Ovary (tissue), 3 donors: ENCODE results near the gene SF3B1.

Source experiments
- EP300 ChIP-seq: sonication (generic); formaldehyde crosslinking; IDR thresholded peaks from one replicate; pipeline ENCODE4 v1.6.1; 2017; ENCODE audit warnings: antibody characterized with exemption
- POLR2A ChIP-seq: fragments of 450-650 bp; IDR thresholded peaks from one replicate; pipeline ENCODE4 v1.6.1; 2017; ENCODE audit warnings: antibody characterized with exemption, mild to moderate bottlenecking, moderate library complexity
- TF ChIP-seq, protein P1 (sequence below), 3 donors: fragments of 450-650 bp in 2 of 3; fragments of 200-600 bp in 1 of 3; IDR thresholded peaks; one replicate each; pipeline versions ENCODE4 v1.5.1 to v1.8.0; 2016 to 2022; ENCODE audit warnings: antibody characterized with exemption in 3 of 3, mild to moderate bottlenecking in 1 of 3
- donor health status: DM: no; HTN: no; CAD: no.

DNA sequence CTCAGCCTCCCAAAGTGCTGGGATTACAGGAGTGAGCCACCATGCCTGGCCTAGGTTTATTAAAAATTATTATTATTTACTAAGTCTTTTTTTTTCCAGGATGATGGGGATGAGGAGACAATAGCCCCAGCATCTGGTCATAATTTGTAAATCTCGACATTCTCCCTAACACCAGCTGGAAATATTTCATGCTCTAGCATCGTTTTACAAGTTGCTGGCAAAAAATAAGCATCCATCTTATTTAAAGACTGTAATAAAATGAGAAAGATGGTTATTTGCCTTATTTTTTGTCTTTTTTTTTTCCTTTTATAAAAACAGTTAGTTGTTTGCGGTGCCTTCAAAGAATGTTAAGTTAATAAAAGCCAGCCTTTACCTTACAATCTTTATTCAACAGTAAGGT lies 56.7 kb downstream of the SF3B1 start:
- TF ChIP-seq, protein P1, sequence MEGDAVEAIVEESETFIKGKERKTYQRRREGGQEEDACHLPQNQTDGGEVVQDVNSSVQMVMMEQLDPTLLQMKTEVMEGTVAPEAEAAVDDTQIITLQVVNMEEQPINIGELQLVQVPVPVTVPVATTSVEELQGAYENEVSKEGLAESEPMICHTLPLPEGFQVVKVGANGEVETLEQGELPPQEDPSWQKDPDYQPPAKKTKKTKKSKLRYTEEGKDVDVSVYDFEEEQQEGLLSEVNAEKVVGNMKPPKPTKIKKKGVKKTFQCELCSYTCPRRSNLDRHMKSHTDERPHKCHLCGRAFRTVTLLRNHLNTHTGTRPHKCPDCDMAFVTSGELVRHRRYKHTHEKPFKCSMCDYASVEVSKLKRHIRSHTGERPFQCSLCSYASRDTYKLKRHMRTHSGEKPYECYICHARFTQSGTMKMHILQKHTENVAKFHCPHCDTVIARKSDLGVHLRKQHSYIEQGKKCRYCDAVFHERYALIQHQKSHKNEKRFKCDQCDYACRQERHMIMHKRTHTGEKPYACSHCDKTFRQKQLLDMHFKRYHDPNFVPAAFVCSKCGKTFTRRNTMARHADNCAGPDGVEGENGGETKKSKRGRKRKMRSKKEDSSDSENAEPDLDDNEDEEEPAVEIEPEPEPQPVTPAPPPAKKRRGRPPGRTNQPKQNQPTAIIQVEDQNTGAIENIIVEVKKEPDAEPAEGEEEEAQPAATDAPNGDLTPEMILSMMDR (IDR thresholded peaks at IDR 0.05): no peak
- TF ChIP-seq EP300: no peak
- no peak for TF ChIP-seq POLR2A
